Measurements from ENCODE around the gene DDI2. TPM values are rescaled to one million over a fixed set of nuclear protein-coding genes. Genes with fewer than 3 reads are reported as not detected.

DDI2 gene
- total RNA-seq, result 23.7 and 36.7 TPM in 2 replicates

GRCh38 chr1:15617173-15618076, at the start of gene DDI2:
DDI2 (plus strand) TSS chr1:15617458; CDS start chr1:15617671, 213 bp downstream.

DNA sequence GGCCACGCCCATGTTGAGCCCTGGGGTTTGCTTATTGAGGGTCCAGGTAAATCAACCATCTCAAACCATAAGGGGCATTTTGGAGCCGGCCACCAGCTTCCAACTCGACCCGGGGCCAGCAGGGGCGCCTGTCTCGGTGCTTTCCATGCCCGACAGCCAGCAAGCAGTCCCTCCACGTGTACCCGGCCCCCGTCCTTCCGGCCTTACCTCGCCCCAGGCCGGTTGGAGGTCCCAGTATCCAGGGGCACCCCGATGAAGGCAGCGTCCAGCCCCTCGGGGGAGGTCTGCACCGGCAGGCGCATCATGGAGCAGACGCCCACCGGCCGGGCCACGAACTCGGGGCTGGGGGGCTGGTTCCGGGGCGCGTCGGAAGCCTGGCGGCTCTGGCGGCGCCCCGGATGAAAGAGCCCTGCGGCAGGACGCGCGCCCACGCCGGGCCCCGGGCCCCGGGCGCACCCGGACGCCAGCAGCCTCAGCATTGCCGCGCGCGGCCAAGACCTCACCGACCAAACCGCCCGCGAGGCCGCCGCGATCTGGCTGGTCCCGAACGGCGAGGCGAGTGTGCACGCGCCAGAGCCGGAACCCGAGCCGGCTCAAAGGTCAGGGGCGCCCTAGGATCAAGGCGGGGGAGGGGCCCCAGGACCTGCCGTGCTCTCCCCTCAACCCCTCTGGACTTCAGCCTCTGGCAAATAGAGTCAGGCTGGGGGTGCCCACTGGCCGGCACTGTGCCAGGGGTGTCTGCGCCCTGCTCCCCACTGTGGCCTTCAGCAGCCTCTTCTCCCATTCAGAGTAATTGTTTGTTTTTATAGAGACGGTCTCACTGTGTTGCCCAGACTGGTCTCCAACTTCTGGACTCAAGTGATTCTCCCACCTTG, 32.5 kb upstream of the DDI2 start, which contains the start of gene AGMAT:
Gene AGMAT, minus strand, starts transcription at position 563 of the 875 bp plus-strand sequence. Its CDS starts 84 bp downstream, at position 479.

GRCh38 chr1:15684042-15684461, 66.8 kb downstream of the DDI2 start, which contains the start of gene PLEKHM2:
PLEKHM2 (plus strand) TSS chr1:15684320; CDS start chr1:15684559, 239 bp downstream.

Small RNA genes lying within 50 kb of the gene (small RNA-seq; reads per million reads assigned to genes)
- gene AL121992.2 (not detected), gene CD24P1 (not detected), gene RNU7-179P (not detected)

Other genes with a start within 250 kb of the DDI2 start
- 47.4 and 57.9 TPM in 2 replicates for gene EFHD2, start 207.6 kb upstream of the DDI2 start, total RNA-seq
- gene CTRC, start 179.0 kb upstream of the DDI2 start, total RNA-seq, result 0.22 TPM in 1 of 2 replicates, not detected in the other
- gene CELA2A, start 160.7 kb upstream of the DDI2 start, total RNA-seq, result not detected in 2 replicates
- not detected in 2 replicates for gene CELA2B, start 141.4 kb upstream of the DDI2 start, total RNA-seq
- 6.3 and 6.8 TPM in 2 replicates for gene CASP9, start 93.2 kb upstream of the DDI2 start, total RNA-seq
- gene DNAJC16, start 90.6 kb upstream of the DDI2 start, total RNA-seq, result 22.1 and 24.3 TPM in 2 replicates
- gene AGMAT, start 32.4 kb upstream of the DDI2 start, total RNA-seq, result 1.8 and 2.1 TPM in 2 replicates
- gene PLEKHM2, start 66.9 kb downstream of the DDI2 start, total RNA-seq, result 88.3 and 99.8 TPM in 2 replicates
- gene SLC25A34, start 118.8 kb downstream of the DDI2 start, total RNA-seq, result 0.52 and 0.65 TPM in 2 replicates
- gene TMEM82, start 125.0 kb downstream of the DDI2 start, total RNA-seq, result not detected in 2 replicates
- 26.7 and 29.4 TPM in 2 replicates for gene FBLIM1, start 141.3 kb downstream of the DDI2 start, total RNA-seq
- 1.6 and 1.8 TPM in 2 replicates for gene UQCRHL, start 190.2 kb downstream of the DDI2 start, total RNA-seq
- gene SPEN, start 230.2 kb downstream of the DDI2 start, total RNA-seq, result 33.3 and 34.0 TPM in 2 replicates